Astrocyte (in vitro differentiated cells and primary cell): ENCODE measurements around the gene UBE2A. TPM values are rescaled to one million over a fixed set of nuclear protein-coding genes. Genes with fewer than 3 reads are reported as not detected.

Experiments
- DNase-seq: peaks from one replicate; pipeline ENCODE4 v3.0.0-alpha.2; 2010; ENCODE audit warnings: low read depth
- FAIRE-seq: peaks from 2 replicates; lab custom pipeline; 2011; peaks lifted over from hg19 to GRCh38; lab: Jason Lieb, UNC
- H2AFZ ChIP-seq: 2 replicates; pipeline ENCODE4 v1.6.0; 2012; ENCODE audit warnings: low read depth, low read length, inconsistent platforms
- H3K27ac ChIP-seq: 2 replicates; pipeline ENCODE4 v1.5.1; 2011; ENCODE audit warnings: low read depth, low read length, inconsistent platforms
- H3K27me3 ChIP-seq: 2 replicates; pipeline ENCODE4 v1.6.0; 2011; ENCODE audit warnings: low read length, inconsistent platforms; ENCODE audit not compliant: insufficient read depth
- H3K36me3 ChIP-seq: 2 replicates; pipeline ENCODE4 v1.5.1; 2011; ENCODE audit warnings: low read length, inconsistent platforms; ENCODE audit not compliant: insufficient read depth
- H3K4me1 ChIP-seq: 2 replicates; pipeline ENCODE4 v1.5.1; 2011; ENCODE audit warnings: low read length, inconsistent platforms; ENCODE audit not compliant: insufficient read depth
- H3K4me2 ChIP-seq: 2 replicates; pipeline ENCODE4 v1.6.0; 2012; ENCODE audit warnings: low read length, inconsistent platforms
- H3K4me3 ChIP-seq: 2 replicates; pipeline ENCODE4 v1.5.1; 2011; ENCODE audit warnings: low read depth, mild to moderate bottlenecking, low read length, inconsistent platforms; ENCODE audit not compliant: insufficient read depth
- H3K79me2 ChIP-seq: 2 replicates; pipeline ENCODE4 v1.6.0; 2012; ENCODE audit warnings: mild to moderate bottlenecking, low read length, inconsistent platforms; ENCODE audit not compliant: insufficient read depth
- H3K9ac ChIP-seq: 2 replicates; pipeline ENCODE4 v1.6.0; 2012; ENCODE audit warnings: mild to moderate bottlenecking, low read length, inconsistent platforms
- H3K9me3 ChIP-seq: 2 replicates; pipeline ENCODE4 v1.5.1; 2012; ENCODE audit warnings: low read depth, mild to moderate bottlenecking, low read length, inconsistent platforms; ENCODE audit not compliant: insufficient read depth
- H4K20me1 ChIP-seq: 2 replicates; pipeline ENCODE4 v1.6.0; 2012; ENCODE audit warnings: low read length, inconsistent platforms; ENCODE audit not compliant: insufficient read depth
- H3K27ac Mint-ChIP-seq: one replicate; pipeline ENCODE4 v1.8.0; 2021; ENCODE audit warnings: mild to moderate bottlenecking, mixed read lengths; ENCODE audit not compliant: unreplicated experiment
- H3K27me3 Mint-ChIP-seq: one replicate; pipeline ENCODE4 v1.8.0; 2021; ENCODE audit warnings: low read depth, mixed read lengths; ENCODE audit not compliant: unreplicated experiment
- H3K36me3 Mint-ChIP-seq: one replicate; pipeline ENCODE4 v1.8.0; 2021; ENCODE audit warnings: low read depth, mixed read lengths; ENCODE audit not compliant: unreplicated experiment
- H3K4me1 Mint-ChIP-seq: one replicate; pipeline ENCODE4 v1.8.0; 2021; ENCODE audit warnings: low read depth, mixed read lengths; ENCODE audit not compliant: unreplicated experiment
- H3K4me3 Mint-ChIP-seq: one replicate; pipeline ENCODE4 v1.8.0; 2021; ENCODE audit warnings: mild to moderate bottlenecking, moderate library complexity, mixed read lengths; ENCODE audit not compliant: unreplicated experiment
- H3K9me3 Mint-ChIP-seq: one replicate; pipeline ENCODE4 v1.8.0; 2021; ENCODE audit warnings: mild to moderate bottlenecking, mixed read lengths; ENCODE audit not compliant: unreplicated experiment
- CTCF ChIP-seq: IDR thresholded peaks from 2 replicates; pipeline ENCODE4 v1.5.1; 2011; ENCODE audit warnings: low read depth, mild to moderate bottlenecking, inconsistent platforms, low read length, moderate library complexity; ENCODE audit not compliant: insufficient read depth
- EZH2 ChIP-seq: IDR thresholded peaks from 2 replicates; pipeline ENCODE4 v1.6.1; 2012; ENCODE audit warnings: mild to moderate bottlenecking, low read length, inconsistent platforms; ENCODE audit not compliant: insufficient read depth
- total RNA-seq: library from RNA; stranded (reverse); gene quantifications from 2 replicates; pipeline ENCODE4 v1.2.1, GENCODE V29; 2021

Gene UBE2A
- total RNA-seq, 1 donor from 2014 or later = 78.9 TPM

- TF ChIP-seq EZH2 (no peak), CTCF (no peak)
- H3K4me2 ChIP-seq = no peak overlapping the region
- H3K4me1 ChIP-seq = peaks cover 6% of the 10 kb centered on the region
- no peaks in the 10 kb centered on the region for H3K79me2 ChIP-seq
- H2AFZ ChIP-seq = no peak overlapping the region
- H3K27ac ChIP-seq = no peak overlapping the region
- Mint-ChIP-seq H3K9me3 (no peaks in the 10 kb centered on the region), H3K36me3 (no peaks in the 10 kb centered on the region), H3K27ac (no peak overlapping the region), H3K27me3 (no peaks in the 10 kb centered on the region), H3K4me3 (no peak overlapping the region), H3K4me1 (peaks cover 5% of the 10 kb centered on the region)
- H3K27me3 ChIP-seq = no peaks in the 10 kb centered on the region
- no peak for FAIRE-seq
- no peak for DNase-seq
- no peaks in the 10 kb centered on the region for H4K20me1 ChIP-seq
- no peak overlapping the region for H3K9ac ChIP-seq
- no peaks in the 10 kb centered on the region for H3K9me3 ChIP-seq
- no peaks in the 10 kb centered on the region for H3K36me3 ChIP-seq
- H3K4me3 ChIP-seq = no peak overlapping the region
These were observed 44.1 kb downstream of the UBE2A start for GRCh38 chrX:119618439-119618838.

- peak overlapping the region; percentile 26 for H3K27ac Mint-ChIP-seq
- peak overlapping the region; percentile 10 for H2AFZ ChIP-seq
- no peak for TF ChIP-seq EZH2
- TF ChIP-seq CTCF = no peak
- peaks cover 5% of the 10 kb centered on the region for H3K4me1 Mint-ChIP-seq
- no peaks in the 10 kb centered on the region for H3K79me2 ChIP-seq
- no peak overlapping the region for H3K4me3 Mint-ChIP-seq
- no peaks in the 10 kb centered on the region for H3K9me3 ChIP-seq
- FAIRE-seq = no peak
- no peak overlapping the region for H3K9ac ChIP-seq
- no peaks in the 10 kb centered on the region for H3K9me3 Mint-ChIP-seq
- peak; percentile 64 for DNase-seq
- no peak overlapping the region for H3K27ac ChIP-seq
- H3K4me2 ChIP-seq = peak overlapping the region; percentile 44
- peaks cover 6% of the 10 kb centered on the region for H3K4me1 ChIP-seq
- H3K4me3 ChIP-seq = no peak overlapping the region
- no peaks in the 10 kb centered on the region for H3K36me3 ChIP-seq
- peaks cover 2% of the 10 kb centered on the region for H3K36me3 Mint-ChIP-seq
- no peaks in the 10 kb centered on the region for H4K20me1 ChIP-seq
- H3K27me3 ChIP-seq = no peaks in the 10 kb centered on the region
- H3K27me3 Mint-ChIP-seq = no peaks in the 10 kb centered on the region
These were observed 48.2 kb downstream of the UBE2A start for GRCh38 chrX:119622356-119623232.

GRCh38 chrX:119624417-119624816 is 50.1 kb downstream of the UBE2A start:
- Mint-ChIP-seq H3K4me1 (peaks cover 5% of the 10 kb centered on the region), H3K4me3 (no peak overlapping the region), H3K9me3 (no peaks in the 10 kb centered on the region), H3K27ac (no peak overlapping the region), H3K36me3 (peaks cover 4% of the 10 kb centered on the region), H3K27me3 (no peaks in the 10 kb centered on the region)
- no peaks in the 10 kb centered on the region for H4K20me1 ChIP-seq
- H3K4me3 ChIP-seq = no peak overlapping the region
- H3K36me3 ChIP-seq = no peaks in the 10 kb centered on the region
- FAIRE-seq = no peak
- no peak overlapping the region for H3K9ac ChIP-seq
- no peak overlapping the region for H2AFZ ChIP-seq
- no peaks in the 10 kb centered on the region for H3K79me2 ChIP-seq
- no peak for DNase-seq
- peaks cover 6% of the 10 kb centered on the region for H3K4me1 ChIP-seq
- H3K9me3 ChIP-seq = no peaks in the 10 kb centered on the region
- TF ChIP-seq CTCF (no peak), EZH2 (no peak)
- no peaks in the 10 kb centered on the region for H3K27me3 ChIP-seq
- H3K27ac ChIP-seq = no peak overlapping the region
- H3K4me2 ChIP-seq = no peak overlapping the region
